GM11168 (cell line): ENCODE results near the gene BACH2.
"Not testable (repeated sequence)": the region's sequence is repeated elsewhere in the genome, so short reads cannot be mapped to it uniquely, and the experiment has no call there.

Experiments used
- in situ Hi-C: fragments of 300-500 bp; cut with MboI; formaldehyde crosslinking; loops from one replicate; pipeline ENCODE4 v1.12.0; 2022; ENCODE audit warnings: low sequenced_read_pairs; ENCODE audit not compliant: unreplicated experiment

BACH2 gene

GRCh38 chr6:90167514-90168379, 128.9 kb downstream of the BACH2 start:
- in situ Hi-C loops, result no loop called here

GRCh38 chr6:90166155-90166924, 130.3 kb downstream of the BACH2 start:
- in situ Hi-C loops, result not testable (repeated sequence)

- in situ Hi-C loops, result no loop called here
Observed at GRCh38 chr6:90162648-90163387, 133.8 kb downstream of the BACH2 start.

- in situ Hi-C loops, result no loop called here
Observed at GRCh38 chr6:90160013-90160412, 136.6 kb downstream of the BACH2 start.

- in situ Hi-C loops, result no loop called here
Observed at GRCh38 chr6:90159452-90159851, 137.2 kb downstream of the BACH2 start.

- in situ Hi-C loops, result no loop called here
Observed at GRCh38 chr6:90158936-90159335, 137.7 kb downstream of the BACH2 start.

- in situ Hi-C loops, result no loop called here
Observed at GRCh38 chr6:90157441-90157840, 139.2 kb downstream of the BACH2 start.

- in situ Hi-C loops, result no loop called here
Observed at GRCh38 chr6:90156861-90157260, 139.8 kb downstream of the BACH2 start.

GRCh38 chr6:90154755-90155470, 141.7 kb downstream of the BACH2 start:
- in situ Hi-C loops, result no loop called here

GRCh38 chr6:90151576-90152422, 144.8 kb downstream of the BACH2 start:
- in situ Hi-C loops, result no loop called here

- in situ Hi-C loops, result no loop called here
Observed at GRCh38 chr6:90149280-90149679, 147.4 kb downstream of the BACH2 start.

GRCh38 chr6:90148867-90149266, 147.8 kb downstream of the BACH2 start:
- in situ Hi-C loops, result no loop called here

GRCh38 chr6:90146921-90147649, 149.6 kb downstream of the BACH2 start:
- in situ Hi-C loops, result no loop called here

- in situ Hi-C loops, result no loop called here
Observed at GRCh38 chr6:90146024-90146423, 150.6 kb downstream of the BACH2 start.

- in situ Hi-C loops, result no loop called here
Observed at GRCh38 chr6:90144928-90145555, 151.6 kb downstream of the BACH2 start.

- in situ Hi-C loops, result no loop called here
Observed at GRCh38 chr6:90144396-90144795, 152.2 kb downstream of the BACH2 start.

- in situ Hi-C loops, result no loop called here
Observed at GRCh38 chr6:90140683-90141082, 156.0 kb downstream of the BACH2 start.

- in situ Hi-C loops, result no loop called here
Observed at GRCh38 chr6:90139272-90139817, 157.3 kb downstream of the BACH2 start.
